Measurements from ENCODE around the gene HIP1.
"Not testable (repeated sequence)": the region's sequence is repeated elsewhere in the genome, so short reads cannot be mapped to it uniquely, and the experiment has no call there.

HIP1 gene

GRCh38 chr7:75739796-75740672 lies 1.3 kb upstream of the HIP1 start:
- peak in 1 of 56 donors; percentile 21 for DNase-seq

GRCh38 chr7:75738975-75739795 lies 444 bp upstream of the HIP1 start:
- DNase-seq: peak; percentile 64 to 100 (median 99)

DNA sequence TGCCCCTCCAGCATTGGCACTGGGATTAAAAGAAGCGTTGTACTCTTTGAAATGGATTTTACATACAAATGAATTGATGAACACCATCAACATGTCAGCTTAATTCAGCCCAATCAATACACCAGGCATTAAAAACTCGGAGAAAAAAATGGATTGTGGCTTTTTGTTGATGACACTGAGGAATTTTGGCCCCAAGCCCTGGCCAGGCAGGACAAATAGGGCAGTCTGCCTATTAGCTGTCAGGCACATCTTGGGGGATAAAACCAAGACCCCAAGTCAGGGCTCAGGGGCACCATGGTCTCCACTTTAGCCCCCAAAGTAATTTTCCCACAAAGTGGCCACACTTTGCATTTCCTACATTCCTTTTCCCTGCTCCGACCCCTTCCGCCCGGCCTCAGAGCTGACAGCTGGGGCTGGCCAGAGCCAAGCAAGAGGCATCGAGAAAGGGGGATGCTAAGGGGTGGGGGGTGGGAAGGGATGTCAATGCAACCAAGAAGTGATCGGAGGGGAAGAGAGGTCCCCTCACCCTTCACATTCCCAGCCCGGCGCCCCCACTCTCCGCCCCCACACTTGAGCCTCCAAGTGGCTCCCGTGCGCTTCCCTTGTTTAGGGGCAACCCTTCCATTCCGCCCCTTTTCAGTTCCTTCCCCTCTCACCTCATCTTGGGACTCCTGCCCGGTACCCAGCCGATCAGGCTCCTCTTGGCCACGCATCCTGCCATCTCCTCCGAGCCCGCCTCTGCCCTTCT lies 711 bp downstream of the HIP1 start:
- DNase-seq: peak in 9 of 56 donors; percentile 5 to 52 (median 29)

GRCh38 chr7:75735581-75736350 lies 3.0 kb downstream of the HIP1 start:
- DNase-seq: no peak

- no peak for DNase-seq
Measured at GRCh38 chr7:75734586-75735458, 3.9 kb downstream of the HIP1 start.

DNA sequence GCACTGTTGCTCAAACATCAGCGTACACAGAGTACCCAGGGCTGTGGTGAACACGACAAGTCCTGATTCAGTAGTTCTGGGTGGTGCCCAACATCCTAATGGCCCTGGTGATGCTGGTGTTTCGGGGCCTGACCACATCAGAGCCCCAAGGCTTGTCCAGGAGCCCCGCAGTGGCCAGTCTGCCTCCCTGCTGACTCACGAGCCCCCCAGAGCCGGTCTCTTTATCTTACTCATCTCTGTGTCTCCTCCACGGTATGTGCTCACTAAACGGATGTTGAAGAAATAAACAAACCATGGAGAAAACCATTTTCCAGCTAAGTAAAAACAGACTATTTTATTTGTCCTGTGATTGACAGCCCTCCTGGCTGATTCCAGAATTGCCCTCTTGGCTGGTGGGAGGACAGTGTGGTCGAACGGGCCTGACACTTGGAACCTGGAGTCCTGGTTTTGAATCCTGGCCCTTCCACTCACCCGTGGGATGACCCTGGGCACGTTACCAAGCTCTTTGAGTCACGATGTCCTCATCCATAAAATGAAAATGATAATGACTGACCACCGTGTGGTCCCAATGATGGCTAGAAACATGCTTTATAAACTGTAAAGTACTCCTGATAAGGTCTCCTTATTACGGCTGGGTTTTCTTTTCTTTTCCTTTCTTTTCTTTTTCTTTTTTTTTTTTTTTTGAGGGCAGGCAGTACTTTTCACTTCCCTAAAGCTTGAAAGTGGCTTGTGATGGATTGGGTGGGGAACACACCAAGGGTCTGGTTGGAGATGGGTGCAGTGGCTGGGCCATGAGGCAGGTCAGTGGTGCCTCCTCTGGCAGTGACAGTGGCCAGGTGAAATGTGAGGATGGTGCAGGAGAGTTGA lies 5.7 kb downstream of the HIP1 start:
- DNase-seq: no peak

DNA sequence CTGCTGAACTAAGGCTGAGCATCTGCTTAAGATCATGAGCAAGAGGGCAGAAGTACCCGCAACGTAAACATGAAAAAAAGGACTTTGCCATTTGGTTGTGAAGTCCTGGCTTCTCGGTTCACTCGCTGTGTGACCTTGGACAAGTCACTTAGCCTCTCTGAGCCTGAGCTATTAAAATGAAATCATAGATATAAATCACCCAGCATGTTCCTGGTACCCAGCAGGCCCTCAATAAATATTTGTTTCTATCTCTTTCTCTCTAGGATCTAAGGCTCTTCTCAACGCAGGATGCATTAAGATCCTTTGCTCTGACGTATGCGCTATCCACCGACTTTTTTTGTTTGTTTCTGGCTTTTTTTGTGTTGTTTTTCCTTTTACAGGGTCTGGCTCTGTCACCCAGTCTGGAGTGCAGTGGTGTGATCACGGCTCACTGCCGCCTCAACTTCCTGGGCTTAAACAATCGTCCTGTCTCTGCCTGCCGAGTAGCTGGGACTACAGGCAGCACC lies 6.7 kb downstream of the HIP1 start:
- DNase-seq: no peak

DNA sequence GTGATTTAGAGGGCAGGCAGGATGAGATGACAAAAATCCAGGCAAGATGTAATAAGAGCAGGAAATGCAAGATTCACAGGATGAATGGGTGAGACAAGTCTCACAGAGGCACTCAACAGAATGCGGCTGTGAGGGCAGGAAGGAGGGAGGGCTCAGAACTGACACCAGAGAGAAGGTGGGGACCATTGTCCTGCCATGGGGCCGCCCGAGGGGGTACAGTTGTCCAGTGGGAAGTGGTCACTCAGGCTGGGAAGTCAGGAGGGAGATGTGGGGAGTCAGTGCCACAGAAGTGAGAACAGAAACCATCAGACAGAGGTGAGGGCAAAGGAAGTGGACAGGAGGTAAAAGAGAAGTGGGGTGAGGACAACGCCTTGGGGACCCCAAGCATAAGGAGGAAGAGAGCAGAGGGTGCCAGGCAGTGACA lies 8.9 kb downstream of the HIP1 start:
- no peak for DNase-seq

DNA sequence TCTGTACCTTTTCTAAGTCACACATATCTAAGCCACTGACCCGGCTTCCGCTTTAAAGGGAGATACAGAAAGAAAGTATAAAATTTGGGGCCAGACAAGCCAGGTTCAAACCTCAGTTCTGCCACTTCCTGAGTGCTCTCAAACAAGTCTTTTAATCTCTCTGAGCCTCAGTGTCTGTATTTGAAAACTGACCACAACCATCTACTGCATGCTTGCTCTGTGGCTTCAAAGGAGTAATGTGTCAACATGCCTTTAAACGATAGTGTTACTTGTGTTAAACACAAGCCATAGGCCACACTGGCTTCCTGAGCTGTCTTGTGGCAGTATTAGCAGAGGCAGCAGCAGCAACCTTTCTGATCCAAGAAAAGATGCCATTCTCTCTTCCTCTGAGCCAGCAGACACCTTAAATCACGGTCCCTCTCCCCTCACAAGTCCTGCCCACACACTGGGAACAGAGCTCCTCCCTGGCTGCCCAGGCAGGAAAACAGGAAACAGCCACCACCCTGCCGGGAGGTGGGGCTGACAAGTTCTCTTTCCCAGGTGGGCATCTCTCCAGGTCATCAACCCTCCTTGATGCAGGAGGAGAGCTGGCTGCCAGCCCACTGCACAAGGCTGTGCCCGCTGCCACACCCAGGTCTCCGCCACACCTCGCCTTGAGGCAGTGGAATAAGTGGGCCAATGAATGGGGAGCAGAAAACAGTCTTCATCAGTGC lies 10.7 kb downstream of the HIP1 start:
- DNase-seq: no peak

DNA sequence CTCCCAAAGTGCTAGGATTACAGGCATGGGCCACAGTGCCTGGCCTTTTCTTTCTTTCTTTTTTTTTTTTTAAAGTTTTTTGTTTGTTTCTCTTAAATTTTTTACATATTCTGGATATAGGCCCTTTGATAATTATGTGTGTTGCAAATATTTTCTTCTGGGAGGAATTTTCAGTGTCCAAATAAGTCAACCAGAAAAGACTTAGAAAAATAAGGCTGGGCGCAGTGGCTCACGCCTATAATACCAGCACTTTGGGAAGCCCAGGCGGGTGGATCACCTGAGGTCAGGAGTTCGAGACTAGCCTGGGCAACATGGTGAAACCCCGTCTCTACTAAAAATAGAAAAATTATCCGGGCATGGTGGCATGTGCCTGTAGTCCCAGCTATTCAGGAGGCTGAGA lies 11.4 kb downstream of the HIP1 start:
- DNase-seq: not testable (repeated sequence)

GRCh38 chr7:75725306-75725705 lies 13.4 kb downstream of the HIP1 start:
- DNase-seq: no peak

DNA sequence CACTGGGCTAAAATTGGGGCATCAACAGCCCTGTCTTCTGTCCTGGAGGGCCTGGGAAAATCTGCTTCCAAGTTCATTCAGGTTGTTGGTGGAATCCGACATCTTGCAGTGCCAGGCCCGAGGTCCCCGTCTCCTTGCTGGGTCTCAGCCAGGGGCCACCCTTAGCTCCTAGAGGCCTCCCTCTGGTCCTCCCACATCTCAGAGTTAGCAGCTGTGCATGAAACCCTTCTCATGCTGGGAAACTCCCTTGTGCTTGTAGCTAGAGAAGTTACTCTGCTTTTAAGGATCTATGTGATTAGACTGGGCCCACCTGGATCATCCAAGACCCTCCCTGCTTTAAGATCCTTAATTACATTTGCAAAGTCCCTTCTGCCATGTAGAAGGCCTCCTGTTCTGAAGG lies 15.3 kb downstream of the HIP1 start:
- no peak for DNase-seq

DNA sequence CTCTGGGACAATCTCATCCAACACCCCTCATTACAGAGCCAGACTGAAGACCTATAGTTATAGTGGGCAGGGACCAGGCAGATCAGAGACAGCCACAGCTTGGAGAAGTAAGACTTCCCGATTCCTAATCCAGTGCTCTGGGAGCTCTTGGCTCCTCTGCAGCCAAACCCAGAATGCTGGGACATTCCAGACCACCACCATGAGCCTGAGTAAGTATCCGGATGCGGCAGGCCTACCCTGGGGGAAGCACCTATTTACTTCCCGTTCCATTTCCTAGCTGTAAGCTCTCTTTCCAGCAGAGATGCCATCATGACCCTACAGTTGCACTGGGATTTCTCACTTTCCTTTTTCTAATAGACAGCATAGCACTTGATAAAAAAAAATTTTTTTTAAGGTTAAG lies 16.4 kb downstream of the HIP1 start:
- DNase-seq: no peak

DNA sequence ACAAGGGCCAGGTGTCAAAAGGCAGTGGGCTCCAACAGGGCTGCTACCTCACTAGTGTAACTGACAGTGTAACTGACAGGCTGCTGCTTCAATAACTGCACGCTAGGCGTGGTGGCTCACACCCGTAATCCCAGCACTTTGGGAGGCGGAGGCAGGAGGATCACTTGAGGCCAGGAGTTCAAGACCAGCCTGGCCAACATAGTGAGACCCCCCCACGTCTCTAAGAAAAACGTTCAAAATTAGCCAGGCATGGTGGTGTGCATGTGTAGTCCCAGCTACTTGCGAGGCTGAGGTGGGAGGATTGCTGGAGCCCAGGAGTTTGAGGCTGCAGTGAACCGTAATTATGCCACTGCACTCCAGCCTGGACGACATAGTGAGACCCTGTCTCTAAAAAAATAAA lies 16.8 kb downstream of the HIP1 start:
- DNase-seq: not testable (repeated sequence)

GRCh38 chr7:75721426-75721825 lies 17.3 kb downstream of the HIP1 start:
- no peak for DNase-seq

- DNase-seq: no peak
Measured at GRCh38 chr7:75719626-75720025, 19.1 kb downstream of the HIP1 start.

GRCh38 chr7:75718390-75719031 lies 20.2 kb downstream of the HIP1 start:
- no peak for DNase-seq

Data from amygdala (tissue), 56 donors.